ENCODE data around the gene AFF2. TPM values are rescaled to one million over a fixed set of nuclear protein-coding genes. Genes with fewer than 3 reads are reported as not detected.
"Not testable (repeated sequence)": the region's sequence is repeated elsewhere in the genome, so short reads cannot be mapped to it uniquely, and the experiment has no call there.

AFF2 gene
- total RNA-seq, 1 donor = 16.2 TPM

GRCh38 chrX:148628621-148629020, 128.2 kb downstream of the AFF2 start:
- Histone ChIP-seq H3K9me3 (ENCODE audit: low read depth, low read length) (no peaks in the 10 kb centered on the region), H3K27me3 (ENCODE audit: insufficient read depth, low read length) (no peaks in the 10 kb centered on the region), H3K4me1 (ENCODE audit: insufficient read depth, low read length) (no peaks in the 10 kb centered on the region), H3K4me3 (ENCODE audit: low read length) (no peak overlapping the region)

GRCh38 chrX:148629434-148629833, 129.0 kb downstream of the AFF2 start:
- no peak overlapping the region for H3K4me3 ChIP-seq (ENCODE audit: low read length)
- no peaks in the 10 kb centered on the region for H3K27me3 ChIP-seq (ENCODE audit: insufficient read depth, low read length)
- no peaks in the 10 kb centered on the region for H3K4me1 ChIP-seq (ENCODE audit: insufficient read depth, low read length)

GRCh38 chrX:148632444-148632843, 132.0 kb downstream of the AFF2 start:
- Histone ChIP-seq H3K4me1 (ENCODE audit: insufficient read depth, low read length) (no peaks in the 10 kb centered on the region), H3K27me3 (ENCODE audit: insufficient read depth, low read length) (no peaks in the 10 kb centered on the region), H3K4me3 (ENCODE audit: low read length) (no peak overlapping the region), H3K9me3 (ENCODE audit: low read depth, low read length) (no peaks in the 10 kb centered on the region)

More at GRCh38 chrX:148629434-148629833, 129.0 kb downstream of the AFF2 start:
- no peaks in the 10 kb centered on the region for H3K9me3 ChIP-seq (ENCODE audit: low read depth, low read length)

GRCh38 chrX:148633218-148633908, 132.9 kb downstream of the AFF2 start:
- H3K4me3 ChIP-seq (ENCODE audit: low read length) = no peak overlapping the region
- H3K4me1 ChIP-seq (ENCODE audit: insufficient read depth, low read length) = no peaks in the 10 kb centered on the region
- H3K27me3 ChIP-seq (ENCODE audit: insufficient read depth, low read length) = no peaks in the 10 kb centered on the region
- no peaks in the 10 kb centered on the region for H3K9me3 ChIP-seq (ENCODE audit: low read depth, low read length)

- no peaks in the 10 kb centered on the region for H3K9me3 ChIP-seq (ENCODE audit: low read depth, low read length)
- H3K4me3 ChIP-seq (ENCODE audit: low read length) = no peak overlapping the region
- H3K27me3 ChIP-seq (ENCODE audit: insufficient read depth, low read length) = no peaks in the 10 kb centered on the region
- H3K4me1 ChIP-seq (ENCODE audit: insufficient read depth, low read length) = no peaks in the 10 kb centered on the region
Measured at GRCh38 chrX:148634591-148634990, 134.2 kb downstream of the AFF2 start.

- H3K4me3 ChIP-seq (ENCODE audit: low read length) = no peak overlapping the region
- H3K4me1 ChIP-seq (ENCODE audit: insufficient read depth, low read length) = peaks cover 3% of the 10 kb centered on the region
- H3K9me3 ChIP-seq (ENCODE audit: low read depth, low read length) = no peaks in the 10 kb centered on the region
- H3K27me3 ChIP-seq (ENCODE audit: insufficient read depth, low read length) = no peaks in the 10 kb centered on the region
Measured at GRCh38 chrX:148643460-148643859, 143.0 kb downstream of the AFF2 start.

- Histone ChIP-seq H3K4me1 (ENCODE audit: insufficient read depth, low read length) (peaks cover 3% of the 10 kb centered on the region), H3K4me3 (ENCODE audit: low read length) (no peak overlapping the region), H3K9me3 (ENCODE audit: low read depth, low read length) (no peaks in the 10 kb centered on the region), H3K27me3 (ENCODE audit: insufficient read depth, low read length) (no peaks in the 10 kb centered on the region)
Measured at GRCh38 chrX:148647651-148648050, 147.2 kb downstream of the AFF2 start.

GRCh38 chrX:148649145-148649795, 148.9 kb downstream of the AFF2 start:
- H3K4me1 ChIP-seq (ENCODE audit: insufficient read depth, low read length) = peaks cover 3% of the 10 kb centered on the region

GRCh38 chrX:148658115-148658730, 157.8 kb downstream of the AFF2 start:
- H3K9me3 ChIP-seq (ENCODE audit: low read depth, low read length) = no peaks in the 10 kb centered on the region

More at GRCh38 chrX:148649145-148649795, 148.9 kb downstream of the AFF2 start:
- H3K9me3 ChIP-seq (ENCODE audit: low read depth, low read length) = no peaks in the 10 kb centered on the region
- H3K4me3 ChIP-seq (ENCODE audit: low read length) = no peak overlapping the region
- no peaks in the 10 kb centered on the region for H3K27me3 ChIP-seq (ENCODE audit: insufficient read depth, low read length)

GRCh38 chrX:148659481-148659880, 159.1 kb downstream of the AFF2 start:
- H3K4me3 ChIP-seq (ENCODE audit: low read length) = no peak overlapping the region
- no peaks in the 10 kb centered on the region for H3K27me3 ChIP-seq (ENCODE audit: insufficient read depth, low read length)
- no peaks in the 10 kb centered on the region for H3K4me1 ChIP-seq (ENCODE audit: insufficient read depth, low read length)
- no peaks in the 10 kb centered on the region for H3K9me3 ChIP-seq (ENCODE audit: low read depth, low read length)

More at GRCh38 chrX:148658115-148658730, 157.8 kb downstream of the AFF2 start:
- Histone ChIP-seq H3K4me3 (ENCODE audit: low read length) (no peak overlapping the region), H3K27me3 (ENCODE audit: insufficient read depth, low read length) (no peaks in the 10 kb centered on the region), H3K4me1 (ENCODE audit: insufficient read depth, low read length) (no peaks in the 10 kb centered on the region)

- H3K4me3 ChIP-seq (ENCODE audit: low read length) = no peak overlapping the region
- no peaks in the 10 kb centered on the region for H3K9me3 ChIP-seq (ENCODE audit: low read depth, low read length)
- H3K27me3 ChIP-seq (ENCODE audit: insufficient read depth, low read length) = no peaks in the 10 kb centered on the region
- no peaks in the 10 kb centered on the region for H3K4me1 ChIP-seq (ENCODE audit: insufficient read depth, low read length)
Measured at GRCh38 chrX:148661035-148661434, 160.6 kb downstream of the AFF2 start.

GRCh38 chrX:148662014-148662413, 161.6 kb downstream of the AFF2 start:
- Histone ChIP-seq H3K27me3 (ENCODE audit: insufficient read depth, low read length) (no peaks in the 10 kb centered on the region), H3K9me3 (ENCODE audit: low read depth, low read length) (no peaks in the 10 kb centered on the region), H3K4me1 (ENCODE audit: insufficient read depth, low read length) (no peaks in the 10 kb centered on the region), H3K4me3 (ENCODE audit: low read length) (no peak overlapping the region)

- Histone ChIP-seq H3K27me3 (ENCODE audit: insufficient read depth, low read length) (no peaks in the 10 kb centered on the region), H3K9me3 (ENCODE audit: low read depth, low read length) (no peaks in the 10 kb centered on the region), H3K4me3 (ENCODE audit: low read length) (no peak overlapping the region), H3K4me1 (ENCODE audit: insufficient read depth, low read length) (no peaks in the 10 kb centered on the region)
Measured at GRCh38 chrX:148664171-148664570, 163.8 kb downstream of the AFF2 start.

- no peaks in the 10 kb centered on the region for H3K4me1 ChIP-seq (ENCODE audit: insufficient read depth, low read length)
- H3K27me3 ChIP-seq (ENCODE audit: insufficient read depth, low read length) = no peaks in the 10 kb centered on the region
- H3K4me3 ChIP-seq (ENCODE audit: low read length) = no peak overlapping the region
- no peaks in the 10 kb centered on the region for H3K9me3 ChIP-seq (ENCODE audit: low read depth, low read length)
Measured at GRCh38 chrX:148664995-148665394, 164.6 kb downstream of the AFF2 start.

GRCh38 chrX:148669175-148669574, 168.8 kb downstream of the AFF2 start:
- H3K27me3 ChIP-seq (ENCODE audit: insufficient read depth, low read length); H3K4me3 ChIP-seq (ENCODE audit: low read length); H3K4me1 ChIP-seq (ENCODE audit: insufficient read depth, low read length); H3K9me3 ChIP-seq (ENCODE audit: low read depth, low read length): not testable (repeated sequence)

Measured in mononuclear cell (primary cell).